DOHH2 (cell line): ENCODE results near the gene PSMD8.

ENCODE experiments used
- H3F3A ChIP-seq: fragments of 200-600 bp; sonication (generic), shearing (Covaris generic); 2 replicates; pipeline ENCODE4 v1.6.0; 2016; ENCODE audit warnings: antibody characterized with exemption, mild to moderate bottlenecking; ENCODE audit not compliant: control insufficient read depth, insufficient read depth
- H3K27ac ChIP-seq: fragments of 200-600 bp; sonication (generic); 2 replicates; pipeline ENCODE4 v1.5.1; 2014; ENCODE audit warnings: low read depth, mild to moderate bottlenecking, low read length, moderate library complexity
- H3K27me3 ChIP-seq: fragments of 200-600 bp; sonication (generic); 2 replicates; pipeline ENCODE4 v1.6.1; 2014; ENCODE audit warnings: mild to moderate bottlenecking, low read length, mixed read lengths; ENCODE audit not compliant: control insufficient read depth
- H3K36me3 ChIP-seq: fragments of 200-600 bp; sonication (generic); 2 replicates; pipeline ENCODE4 v1.6.1; 2014; ENCODE audit warnings: mild to moderate bottlenecking, low read length, moderate library complexity, mixed read lengths; ENCODE audit not compliant: control insufficient read depth
- H3K4me1 ChIP-seq: fragments of 200-600 bp; sonication (generic); 2 replicates; pipeline ENCODE4 v1.6.1; 2014; ENCODE audit warnings: mild to moderate bottlenecking, low read length, mixed read lengths; ENCODE audit not compliant: control insufficient read depth
- H3K4me2 ChIP-seq: fragments of 200-600 bp; sonication (generic); 2 replicates; pipeline ENCODE4 v1.6.0; 2014; ENCODE audit warnings: mild to moderate bottlenecking, low read length, moderate library complexity
- H3K4me3 ChIP-seq: fragments of 200-600 bp; sonication (generic); 2 replicates; pipeline ENCODE4 v1.5.1; 2014; ENCODE audit warnings: mild to moderate bottlenecking, low read length, mixed read lengths
- H3K79me2 ChIP-seq: fragments of 200-600 bp; sonication (generic); 2 replicates; pipeline ENCODE4 v1.6.1; 2014; ENCODE audit warnings: mild to moderate bottlenecking, low read length, mixed read lengths; ENCODE audit not compliant: control insufficient read depth
- H3K9me2 ChIP-seq: fragments of 200-600 bp; sonication (generic); replicated peaks from 2 replicates; pipeline ENCODE4 v1.6.1; 2014; ENCODE audit warnings: mild to moderate bottlenecking, low read length, mixed read lengths; ENCODE audit not compliant: control insufficient read depth
- H3K9me3 ChIP-seq: fragments of 200-600 bp; sonication (generic); 2 replicates; pipeline ENCODE4 v1.6.1; 2014; ENCODE audit warnings: antibody characterized with exemption, low read length, mixed read lengths; ENCODE audit not compliant: control insufficient read depth, insufficient read depth
- H4K20me1 ChIP-seq: fragments of 200-600 bp; sonication (generic); 2 replicates; pipeline ENCODE4 v1.6.0; 2014; ENCODE audit warnings: low read depth, mild to moderate bottlenecking, antibody characterized with exemption, low read length, moderate library complexity; ENCODE audit not compliant: control insufficient read depth, insufficient read depth
- CTCF ChIP-seq: fragments of 200-600 bp; sonication (generic); IDR thresholded peaks from one replicate; pipeline ENCODE4 v1.5.1; 2014; ENCODE audit warnings: antibody characterized with exemption, mild to moderate bottlenecking, low read depth, low read length; ENCODE audit not compliant: poor library complexity, severe bottlenecking
- EZH2phosphoT487 ChIP-seq: fragments of 200-600 bp; sonication (generic); IDR thresholded peaks from 2 replicates; pipeline ENCODE4 v1.6.1; 2017; ENCODE audit warnings: borderline replicate concordance, mild to moderate bottlenecking, antibody characterized with exemption, low read length, moderate library complexity, mixed read lengths

PSMD8 gene

GRCh38 chr19:38352611-38353010 is 21.8 kb upstream of the PSMD8 start:
- no peaks in the 10 kb centered on the region for H3K9me3 ChIP-seq
- no peaks in the 10 kb centered on the region for H3K4me1 ChIP-seq
- H3K27ac ChIP-seq = no peak overlapping the region
- H3K36me3 ChIP-seq = no peaks in the 10 kb centered on the region
- no peak overlapping the region for H3K4me2 ChIP-seq
- no peaks in the 10 kb centered on the region for H4K20me1 ChIP-seq
- H3K9me2 ChIP-seq = no peaks in the 10 kb centered on the region
- no peak overlapping the region for H3K4me3 ChIP-seq
- no peaks in the 10 kb centered on the region for H3F3A ChIP-seq
- TF ChIP-seq EZH2phosphoT487 (no peak), CTCF (no peak)
- H3K79me2 ChIP-seq = no peaks in the 10 kb centered on the region
- H3K27me3 ChIP-seq = peaks cover 10% of the 10 kb centered on the region

- Histone ChIP-seq H4K20me1 (no peaks in the 10 kb centered on the region), H3F3A (no peaks in the 10 kb centered on the region), H3K79me2 (no peaks in the 10 kb centered on the region), H3K36me3 (no peaks in the 10 kb centered on the region), H3K9me2 (no peaks in the 10 kb centered on the region), H3K9me3 (no peaks in the 10 kb centered on the region), H3K27ac (no peak overlapping the region), H3K4me2 (no peak overlapping the region), H3K4me1 (no peaks in the 10 kb centered on the region), H3K4me3 (no peak overlapping the region), H3K27me3 (peaks cover 42% of the 10 kb centered on the region)
- TF ChIP-seq EZH2phosphoT487 (no peak), CTCF (no peak)
Observed at GRCh38 chr19:38355728-38356725, 18.3 kb upstream of the PSMD8 start.

GRCh38 chr19:38358071-38358470 is 16.3 kb upstream of the PSMD8 start:
- H3K4me1 ChIP-seq = peaks cover 16% of the 10 kb centered on the region
- H4K20me1 ChIP-seq = no peaks in the 10 kb centered on the region
- no peaks in the 10 kb centered on the region for H3K9me3 ChIP-seq
- H3K79me2 ChIP-seq = no peaks in the 10 kb centered on the region
- H3K27ac ChIP-seq = no peak overlapping the region
- H3K4me2 ChIP-seq = no peak overlapping the region
- H3K9me2 ChIP-seq = no peaks in the 10 kb centered on the region
- no peaks in the 10 kb centered on the region for H3K36me3 ChIP-seq
- TF ChIP-seq CTCF = no peak
- TF ChIP-seq EZH2phosphoT487 = no peak
- no peaks in the 10 kb centered on the region for H3F3A ChIP-seq
- no peak overlapping the region for H3K4me3 ChIP-seq
- H3K27me3 ChIP-seq = peaks cover 49% of the 10 kb centered on the region
